ENCODE results near the gene MTA1.

DNA sequence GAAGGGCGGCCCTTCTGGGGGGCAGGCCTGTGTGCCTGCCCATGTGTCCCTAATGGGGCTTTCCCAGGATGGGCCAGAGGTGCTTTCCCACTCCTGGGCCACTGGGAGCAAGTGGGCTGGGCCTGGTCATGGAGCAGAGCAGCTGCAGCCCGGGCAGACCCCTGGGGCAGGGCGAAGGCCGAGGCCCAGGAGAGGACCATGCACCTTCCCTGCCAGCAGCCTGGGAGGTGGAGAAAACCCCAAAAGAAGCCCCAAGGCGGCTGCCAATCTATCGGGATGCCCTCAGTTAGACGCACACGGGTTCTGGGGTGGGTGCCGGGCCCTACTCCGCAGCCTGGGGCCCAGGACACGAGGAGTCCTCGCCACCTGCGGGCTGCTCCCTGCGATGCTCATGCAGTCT lies 38.9 kb downstream of the MTA1 start:
- TF ChIP-seq, protein P1, sequence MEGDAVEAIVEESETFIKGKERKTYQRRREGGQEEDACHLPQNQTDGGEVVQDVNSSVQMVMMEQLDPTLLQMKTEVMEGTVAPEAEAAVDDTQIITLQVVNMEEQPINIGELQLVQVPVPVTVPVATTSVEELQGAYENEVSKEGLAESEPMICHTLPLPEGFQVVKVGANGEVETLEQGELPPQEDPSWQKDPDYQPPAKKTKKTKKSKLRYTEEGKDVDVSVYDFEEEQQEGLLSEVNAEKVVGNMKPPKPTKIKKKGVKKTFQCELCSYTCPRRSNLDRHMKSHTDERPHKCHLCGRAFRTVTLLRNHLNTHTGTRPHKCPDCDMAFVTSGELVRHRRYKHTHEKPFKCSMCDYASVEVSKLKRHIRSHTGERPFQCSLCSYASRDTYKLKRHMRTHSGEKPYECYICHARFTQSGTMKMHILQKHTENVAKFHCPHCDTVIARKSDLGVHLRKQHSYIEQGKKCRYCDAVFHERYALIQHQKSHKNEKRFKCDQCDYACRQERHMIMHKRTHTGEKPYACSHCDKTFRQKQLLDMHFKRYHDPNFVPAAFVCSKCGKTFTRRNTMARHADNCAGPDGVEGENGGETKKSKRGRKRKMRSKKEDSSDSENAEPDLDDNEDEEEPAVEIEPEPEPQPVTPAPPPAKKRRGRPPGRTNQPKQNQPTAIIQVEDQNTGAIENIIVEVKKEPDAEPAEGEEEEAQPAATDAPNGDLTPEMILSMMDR (IDR thresholded peaks at IDR 0.05; ENCODE audit: insufficient read depth, low read length, poor library complexity, severe bottlenecking), result no peak
- no peak for TF ChIP-seq EZH2phosphoT487 (conservative IDR thresholded peaks at IDR 0.05; ENCODE audit: low read length)

All from SU-DHL-6 (cell line).